ENCODE measurements around the gene ABHD17C.

GRCh38 chr15:80787316-80787715 lies 92.2 kb downstream of the ABHD17C start:
- TF ChIP-seq EP300 (IDR thresholded peaks at IDR 0.05), result no peak
- no peak for TF ChIP-seq CTCF (IDR thresholded peaks at IDR 0.05)

All from tibial nerve (tissue), 4 donors.